Rectal smooth muscle tissue (tissue), 1 donor: ENCODE measurements around the gene EEIG1.

ENCODE experiments used
- H3K27ac ChIP-seq: one replicate; pipeline ENCODE4 v1.7.0; 2013; ENCODE audit warnings: low read depth, low read length, inconsistent platforms
- H3K27me3 ChIP-seq: one replicate; pipeline ENCODE4 v1.7.0; 2013; ENCODE audit warnings: low read length; ENCODE audit not compliant: control insufficient read depth, insufficient read depth
- H3K36me3 ChIP-seq: one replicate; pipeline ENCODE4 v1.7.0; 2013; ENCODE audit warnings: low read length; ENCODE audit not compliant: control insufficient read depth, insufficient read depth
- H3K4me1 ChIP-seq: one replicate; pipeline ENCODE4 v1.7.0; 2013; ENCODE audit warnings: low read length; ENCODE audit not compliant: control insufficient read depth, insufficient read depth
- H3K4me3 ChIP-seq: one replicate; pipeline ENCODE4 v1.7.0; 2013; ENCODE audit warnings: low read length
- H3K9ac ChIP-seq: one replicate; pipeline ENCODE4 v1.7.0; 2013; ENCODE audit warnings: low read length

Gene EEIG1

DNA sequence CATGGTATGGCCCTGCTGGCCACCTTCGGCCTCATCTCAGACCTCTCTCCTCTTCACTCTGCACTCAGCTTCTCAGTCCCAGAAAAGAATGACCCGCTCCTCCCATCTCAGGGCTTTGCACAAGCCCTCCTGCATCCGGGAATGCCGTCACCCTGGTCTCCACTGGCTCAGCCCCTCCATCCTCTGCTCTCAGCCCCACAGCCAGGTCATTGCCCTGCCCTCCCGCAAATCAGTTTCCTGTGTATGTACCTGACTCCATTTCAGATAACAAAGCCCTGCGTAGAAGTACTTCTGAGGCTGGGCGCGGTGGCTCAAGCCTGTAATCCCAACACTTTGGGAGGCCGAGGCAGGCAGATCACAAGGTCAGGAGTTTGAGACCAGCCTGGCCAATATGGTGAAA, 28.9 kb upstream of the EEIG1 start:
- H3K27me3 ChIP-seq: no peaks in the 10 kb centered on the region
- H3K4me1 ChIP-seq: no peaks in the 10 kb centered on the region
- H3K36me3 ChIP-seq: no peaks in the 10 kb centered on the region
- H3K9ac ChIP-seq: no peak overlapping the region
- H3K4me3 ChIP-seq: no peak overlapping the region
- no peak overlapping the region for H3K27ac ChIP-seq

DNA sequence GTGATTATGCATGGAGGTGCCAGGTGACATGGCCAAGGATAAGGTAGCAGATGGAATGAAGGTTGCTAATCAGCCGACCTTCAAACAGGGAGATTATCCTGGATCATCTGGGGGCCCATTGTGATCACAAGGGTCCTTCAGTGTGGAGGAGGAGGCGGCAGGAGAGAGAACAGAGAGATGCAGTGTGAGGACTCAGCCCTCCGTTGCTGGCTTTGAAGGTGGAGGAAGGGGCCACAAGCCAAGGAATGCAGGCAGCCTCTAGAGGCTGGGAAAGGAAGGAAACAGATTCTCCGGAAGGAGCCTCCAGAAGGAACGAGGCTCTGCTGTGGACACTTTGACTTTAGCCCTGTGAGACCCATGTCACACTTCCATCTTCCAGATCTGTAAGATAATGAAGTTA, 27.4 kb upstream of the EEIG1 start:
- H3K9ac ChIP-seq: no peak overlapping the region
- no peak overlapping the region for H3K27ac ChIP-seq
- no peaks in the 10 kb centered on the region for H3K27me3 ChIP-seq
- peak overlapping the region; percentile 9 for H3K4me3 ChIP-seq
- H3K36me3 ChIP-seq: no peaks in the 10 kb centered on the region
- no peaks in the 10 kb centered on the region for H3K4me1 ChIP-seq

DNA sequence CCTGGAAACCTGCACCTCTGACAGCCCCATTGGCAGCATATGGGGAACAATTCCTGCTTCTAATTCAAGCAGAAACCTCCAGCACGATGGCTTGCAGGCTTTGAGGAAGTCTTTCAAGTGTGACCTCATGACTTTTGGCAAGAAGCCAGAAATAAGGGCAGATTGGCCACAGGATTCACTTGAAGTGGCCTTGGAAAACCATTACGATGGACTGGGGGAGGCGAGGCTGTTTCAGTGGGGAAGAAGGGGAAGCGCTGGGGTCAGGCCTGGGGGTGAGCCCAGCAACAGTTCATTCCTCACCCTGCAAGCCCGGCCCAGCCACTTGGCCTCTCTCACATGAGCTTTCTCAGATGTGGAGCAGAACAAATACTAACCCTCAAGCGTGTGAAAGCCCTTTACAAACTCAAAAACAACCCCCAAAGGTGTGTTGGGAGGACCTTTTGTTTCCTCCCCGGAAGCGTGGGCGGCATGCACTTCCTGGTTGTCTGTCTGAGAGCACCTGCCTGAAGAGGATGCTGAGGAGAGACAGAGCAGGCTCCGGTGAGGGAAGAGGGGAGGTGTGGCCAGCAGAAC, 26.9 kb upstream of the EEIG1 start:
- Histone ChIP-seq H3K36me3 (no peaks in the 10 kb centered on the region), H3K27ac (no peak overlapping the region), H3K4me1 (no peaks in the 10 kb centered on the region), H3K9ac (no peak overlapping the region), H3K27me3 (no peaks in the 10 kb centered on the region), H3K4me3 (no peak overlapping the region)

DNA sequence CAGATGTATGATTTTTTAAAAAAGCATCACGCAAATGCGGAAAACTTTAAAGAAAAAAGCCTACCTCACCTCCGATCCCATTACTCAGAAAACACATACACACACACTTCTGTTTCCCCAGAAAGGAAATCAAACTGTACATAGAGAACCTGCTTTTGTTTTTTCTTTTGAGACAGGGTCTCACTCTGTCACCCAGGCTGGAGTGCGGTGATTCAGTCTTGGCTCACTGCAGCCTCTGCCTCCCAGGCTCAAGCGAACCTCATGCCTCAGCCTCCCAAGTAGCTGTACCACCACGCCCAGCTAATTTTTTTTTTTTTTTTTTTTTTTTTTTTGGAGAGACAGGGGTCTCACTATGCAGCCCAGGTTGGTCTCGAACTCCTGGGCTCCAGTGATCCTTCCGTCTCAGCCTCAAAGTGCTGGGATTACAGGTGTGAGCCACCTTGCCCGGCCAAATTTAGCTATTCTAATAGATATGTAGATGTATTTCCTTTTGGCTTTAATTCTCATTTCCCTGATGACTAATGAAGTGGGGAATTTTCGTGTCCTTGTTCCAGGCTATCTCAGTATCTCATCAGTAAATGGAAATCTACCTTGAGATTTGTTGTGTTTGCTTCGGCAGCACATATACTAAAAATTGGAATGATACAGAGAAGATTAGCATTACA, 25.7 kb upstream of the EEIG1 start:
- Histone ChIP-seq H3K9ac (no peak overlapping the region), H3K4me1 (no peaks in the 10 kb centered on the region), H3K4me3 (no peak overlapping the region), H3K27ac (no peak overlapping the region), H3K27me3 (no peaks in the 10 kb centered on the region), H3K36me3 (no peaks in the 10 kb centered on the region)

DNA sequence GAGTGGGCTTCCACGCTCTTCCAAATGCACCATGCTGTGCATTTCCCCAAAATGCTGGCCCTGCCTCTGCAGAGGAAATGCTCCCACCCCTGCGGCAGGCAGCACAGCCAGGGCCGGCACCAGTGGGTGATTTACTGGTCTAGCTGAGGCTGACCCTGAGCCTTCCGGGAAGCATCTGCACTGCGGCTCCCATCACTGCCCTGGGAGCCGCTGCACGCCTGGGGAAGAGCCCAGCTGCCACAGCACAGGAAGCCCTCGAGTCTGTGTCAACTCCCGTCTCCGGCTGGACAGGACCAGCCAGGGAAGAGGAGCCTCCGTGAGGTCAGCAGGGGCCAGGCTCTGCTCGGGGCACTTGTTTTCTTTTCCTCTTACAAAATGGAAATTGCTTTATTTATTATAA, 25.1 kb upstream of the EEIG1 start:
- Histone ChIP-seq H3K36me3 (no peaks in the 10 kb centered on the region), H3K4me3 (no peak overlapping the region), H3K27ac (no peak overlapping the region), H3K9ac (no peak overlapping the region), H3K4me1 (no peaks in the 10 kb centered on the region), H3K27me3 (no peaks in the 10 kb centered on the region)

DNA sequence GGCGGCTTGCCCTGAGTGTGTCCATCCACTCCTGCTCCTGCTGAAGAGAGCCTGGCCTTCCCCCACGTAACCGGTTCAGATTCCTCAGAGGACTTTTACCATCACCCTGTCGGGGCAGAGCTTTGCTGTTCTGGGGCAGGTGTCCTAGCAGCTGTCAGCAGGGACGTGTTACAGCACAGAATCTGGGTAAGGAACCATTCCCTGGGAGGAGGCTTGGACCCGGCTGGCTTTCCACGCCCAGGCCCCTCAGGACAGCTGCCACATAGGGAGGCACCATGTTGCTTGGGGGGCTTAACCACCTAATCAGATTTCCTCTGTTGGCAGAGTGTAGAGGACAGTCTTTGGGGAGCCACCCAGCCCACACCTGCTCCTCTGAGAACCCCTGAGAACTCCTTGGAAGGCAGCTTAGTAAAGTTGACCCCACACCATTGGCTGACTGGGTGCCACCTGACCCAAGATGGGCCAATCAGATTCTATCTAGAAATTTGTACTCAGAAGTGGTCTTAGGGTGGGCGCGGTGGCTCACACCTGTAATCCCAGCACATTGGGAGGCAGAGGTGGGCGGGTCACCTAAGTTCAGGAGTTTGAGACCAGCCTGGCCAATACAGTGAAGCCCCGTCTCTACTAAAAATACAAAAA, 23.3 kb upstream of the EEIG1 start:
- Histone ChIP-seq H3K4me1 (no peaks in the 10 kb centered on the region), H3K36me3 (no peaks in the 10 kb centered on the region), H3K27ac (no peak overlapping the region), H3K9ac (no peak overlapping the region), H3K27me3 (no peaks in the 10 kb centered on the region), H3K4me3 (no peak overlapping the region)

DNA sequence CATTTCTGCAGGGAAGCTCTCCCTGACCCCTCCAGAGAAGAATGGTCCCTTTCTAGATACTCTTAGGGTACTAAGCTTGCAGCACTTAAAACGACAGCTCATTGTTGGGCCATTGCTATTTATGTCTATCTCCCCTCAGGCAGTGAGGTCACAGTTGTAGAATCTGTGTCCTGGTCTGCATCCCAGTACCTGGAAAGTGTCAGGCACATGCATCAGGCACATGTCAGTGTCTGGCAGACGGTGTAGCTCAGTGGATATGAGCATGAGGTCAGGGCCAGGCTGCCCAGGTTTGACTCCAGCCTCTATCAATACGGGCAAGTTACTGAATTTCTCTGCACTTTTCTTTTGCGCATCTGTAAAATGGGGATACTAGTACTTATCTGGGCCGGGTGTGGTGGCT, 22.2 kb upstream of the EEIG1 start:
- no peaks in the 10 kb centered on the region for H3K36me3 ChIP-seq
- H3K9ac ChIP-seq: no peak overlapping the region
- H3K4me3 ChIP-seq: no peak overlapping the region
- H3K4me1 ChIP-seq: no peaks in the 10 kb centered on the region
- no peaks in the 10 kb centered on the region for H3K27me3 ChIP-seq
- H3K27ac ChIP-seq: no peak overlapping the region

DNA sequence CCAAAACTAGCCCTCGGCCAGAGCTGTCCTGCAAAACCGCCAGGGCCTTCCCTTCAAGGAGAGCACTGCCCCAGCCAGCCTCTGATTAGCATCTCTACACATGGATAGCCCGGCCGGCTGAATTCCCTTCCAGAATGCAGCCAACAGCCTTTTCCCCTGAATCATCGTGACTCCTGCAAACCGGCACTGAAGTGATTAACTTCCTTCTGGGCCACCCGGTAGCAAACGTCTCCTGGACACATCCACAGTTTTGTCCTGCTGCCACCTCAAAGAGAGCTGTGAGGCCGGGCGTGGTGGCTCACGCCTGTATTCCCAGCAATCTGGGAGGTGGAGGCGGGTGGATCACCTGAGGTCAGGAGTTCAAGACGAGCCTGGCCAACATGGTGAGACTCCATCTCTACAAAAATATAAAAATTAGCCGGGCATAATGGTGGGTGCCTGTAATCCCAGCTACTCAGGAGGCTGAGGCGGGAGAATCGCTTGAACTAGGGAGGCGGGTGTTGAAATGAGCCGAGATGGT, 21.1 kb upstream of the EEIG1 start:
- H3K27ac ChIP-seq: no peak overlapping the region

DNA sequence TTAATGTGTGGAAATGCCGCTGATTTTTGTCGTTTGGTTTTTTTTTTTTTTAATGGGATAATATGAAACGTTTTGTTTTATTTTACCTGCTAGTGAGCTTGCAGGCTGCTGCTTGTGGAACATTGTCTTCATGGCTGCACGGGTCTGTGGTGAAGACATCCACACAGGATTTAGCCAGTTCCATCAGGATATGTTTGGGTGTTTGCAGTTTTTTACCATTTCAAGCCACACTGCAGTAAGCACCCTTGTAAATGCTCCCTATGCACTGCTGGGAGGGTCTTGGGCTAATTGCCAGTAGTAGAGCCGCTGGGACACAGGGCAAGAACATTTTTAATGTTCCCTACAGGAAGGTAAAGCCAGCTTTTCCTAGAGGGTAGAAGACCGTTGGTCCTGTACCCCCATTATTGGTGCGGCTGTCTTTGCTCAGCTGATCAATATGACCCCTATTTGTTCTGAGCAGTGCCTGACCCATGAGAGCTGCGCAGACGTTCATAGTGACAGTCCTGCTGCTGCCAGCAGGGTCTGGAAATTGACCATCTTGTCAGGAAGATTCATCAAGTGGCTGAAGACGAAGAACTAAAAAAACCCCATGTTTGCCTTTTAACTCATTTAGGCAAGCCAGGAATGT, 20.5 kb upstream of the EEIG1 start:
- no peaks in the 10 kb centered on the region for H3K27me3 ChIP-seq
- H3K4me1 ChIP-seq: no peaks in the 10 kb centered on the region
- H3K4me3 ChIP-seq: no peak overlapping the region
- no peak overlapping the region for H3K9ac ChIP-seq
- no peak overlapping the region for H3K27ac ChIP-seq
- H3K36me3 ChIP-seq: no peaks in the 10 kb centered on the region

More for the DNA sequence above, 21.1 kb upstream of the EEIG1 start:
- Histone ChIP-seq H3K4me3 (no peak overlapping the region), H3K36me3 (no peaks in the 10 kb centered on the region), H3K27me3 (no peaks in the 10 kb centered on the region), H3K9ac (no peak overlapping the region), H3K4me1 (no peaks in the 10 kb centered on the region)

DNA sequence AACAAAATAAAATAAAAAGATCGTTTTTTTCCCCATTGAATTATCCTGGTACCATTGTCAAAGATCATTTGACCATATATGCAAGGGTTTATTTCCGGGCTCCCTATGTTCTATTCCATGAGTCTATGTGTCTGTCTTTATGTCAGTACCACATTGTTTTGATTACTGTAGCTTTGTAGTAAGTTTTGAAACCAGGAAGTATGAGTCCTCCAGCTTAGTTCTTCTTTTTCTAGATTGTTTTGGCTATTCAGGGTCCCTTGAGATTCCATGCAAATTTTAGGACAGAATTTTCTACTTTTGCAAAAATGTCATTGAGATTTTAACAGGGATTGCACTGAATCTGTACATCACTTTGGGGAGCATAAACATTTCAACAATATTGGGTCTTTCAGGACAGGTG, 18.7 kb upstream of the EEIG1 start:
- Histone ChIP-seq H3K27ac (no peak overlapping the region), H3K27me3 (no peaks in the 10 kb centered on the region), H3K4me3 (no peak overlapping the region), H3K4me1 (no peaks in the 10 kb centered on the region), H3K9ac (no peak overlapping the region), H3K36me3 (no peaks in the 10 kb centered on the region)

DNA sequence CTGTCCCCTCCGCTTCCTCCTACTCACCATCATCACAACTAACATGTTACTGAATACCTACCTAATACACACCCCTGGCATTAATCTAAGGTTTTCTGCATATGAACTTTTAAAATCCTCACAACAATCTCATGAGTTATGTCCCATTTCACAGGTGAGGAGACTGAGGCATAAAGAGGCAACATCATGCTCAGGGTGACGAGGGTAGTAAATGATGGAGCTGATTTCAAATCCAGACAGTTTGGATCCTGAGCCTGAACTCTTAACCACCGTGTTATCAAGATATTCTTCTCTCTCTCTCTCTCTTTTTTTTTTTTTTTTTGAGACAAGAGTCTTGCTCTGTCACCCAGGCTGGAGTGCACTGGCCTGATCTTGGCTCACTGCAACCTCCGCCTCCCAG, 12.9 kb upstream of the EEIG1 start:
- H3K9ac ChIP-seq: no peak overlapping the region
- no peaks in the 10 kb centered on the region for H3K27me3 ChIP-seq
- H3K36me3 ChIP-seq: no peaks in the 10 kb centered on the region
- no peaks in the 10 kb centered on the region for H3K4me1 ChIP-seq
- H3K4me3 ChIP-seq: no peak overlapping the region
- no peak overlapping the region for H3K27ac ChIP-seq

DNA sequence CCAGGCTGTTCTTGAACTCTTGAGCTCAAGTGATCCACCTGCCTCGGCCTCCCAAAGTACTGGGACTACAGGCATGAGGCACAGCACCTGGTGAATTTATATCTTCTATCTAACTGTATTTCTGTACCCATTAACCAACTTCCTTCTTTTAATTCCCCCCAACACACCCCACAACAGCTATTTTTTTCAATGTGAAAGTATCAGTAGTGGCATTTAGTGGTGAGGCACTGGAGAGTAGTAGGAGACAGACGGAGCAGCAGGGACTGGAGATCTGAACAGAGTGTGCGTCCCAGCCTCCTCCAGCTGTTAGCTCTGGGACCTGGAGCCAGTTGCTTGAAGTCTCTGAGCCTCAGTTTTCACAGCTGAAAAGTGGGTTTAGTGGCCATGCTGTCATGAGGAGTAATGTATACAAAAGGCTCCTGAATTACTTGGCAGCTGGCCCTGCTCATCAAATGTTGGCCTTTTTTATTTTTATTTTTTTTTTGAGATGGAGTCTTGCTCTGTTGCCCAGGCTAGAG, 11.0 kb upstream of the EEIG1 start:
- Histone ChIP-seq H3K36me3 (no peaks in the 10 kb centered on the region), H3K4me1 (no peaks in the 10 kb centered on the region), H3K4me3 (no peak overlapping the region), H3K9ac (no peak overlapping the region), H3K27ac (no peak overlapping the region), H3K27me3 (no peaks in the 10 kb centered on the region)
